Esophagus squamous epithelium (tissue), 4 donors: ENCODE measurements around the gene GNPDA1.

Source experiments
- CTCF ChIP-seq, 6 experiments: fragments of 450-650 bp in 4 of 6; fragments of 200-600 bp in 2 of 6; sonication (generic) in 2 of 6; IDR thresholded peaks; one replicate each; pipeline ENCODE4 v1.5.1; 2016 to 2019; ENCODE audit warnings: antibody characterized with exemption in 6 of 6, mild to moderate bottlenecking in 4 of 6, moderate library complexity in 4 of 6
- POLR2A ChIP-seq, 4 donors: fragments of 450-650 bp; IDR thresholded peaks; one replicate each; pipeline ENCODE4 v1.6.1; 2017; ENCODE audit warnings: antibody characterized with exemption in 4 of 4, mild to moderate bottlenecking in 4 of 4, moderate library complexity in 3 of 4

GRCh38 chr5:141968914-141969608 lies 43.8 kb downstream of the GNPDA1 start, which contains the start of gene RNF14:
- peak; percentile 88 to 98 (median 96) for TF ChIP-seq CTCF (IDR thresholded peaks at IDR 0.05)
- peak in 3 of 4 donors; percentile 78 to 97 (median 92) for TF ChIP-seq POLR2A (IDR thresholded peaks at IDR 0.05)
